Tibial nerve (tissue), 4 donors: ENCODE results near the gene UTP3. TPM values are rescaled to one million over a fixed set of nuclear protein-coding genes. Genes with fewer than 3 reads are reported as not detected.

Experiments used
- DNase-seq, 2 donors: peaks; one replicate each; pipeline ENCODE4 v3.0.0-alpha.2; 2019; ENCODE audit warnings: low spot score in 2 of 2
- H3K27ac ChIP-seq, 4 donors: fragments of 200-600 bp; sonication (generic) in 3 of 4; one replicate each; pipeline ENCODE4 v1.5.1; 2017 to 2019; ENCODE audit warnings: mild to moderate bottlenecking in 1 of 4
- H3K27me3 ChIP-seq, 2 donors: fragments of 200-600 bp; sonication (generic) in 1 of 2; one replicate each; pipeline versions ENCODE4 v1.5.1 to v1.6.0; 2017 to 2019
- H3K36me3 ChIP-seq, 3 donors: fragments of 200-600 bp; sonication (generic); one replicate each; pipeline ENCODE4 v1.5.1; 2018 to 2019
- H3K4me1 ChIP-seq, 4 donors: fragments of 200-600 bp; sonication (generic) in 3 of 4; one replicate each; pipeline ENCODE4 v1.5.1; 2017 to 2019
- H3K4me3 ChIP-seq, 4 donors: fragments of 200-600 bp; sonication (generic) in 3 of 4; one replicate each; pipeline ENCODE4 v1.5.1; 2017 to 2019; ENCODE audit warnings: mild to moderate bottlenecking in 1 of 4, moderate library complexity in 1 of 4
- H3K9me3 ChIP-seq, 4 donors: fragments of 200-600 bp; sonication (generic) in 3 of 4; one replicate each; pipeline ENCODE4 v1.5.1; 2017 to 2019
- EP300 ChIP-seq, 2 donors: sonication (generic); formaldehyde crosslinking; IDR thresholded peaks; one replicate each; pipeline ENCODE4 v1.6.1; 2017; ENCODE audit warnings: antibody characterized with exemption in 2 of 2, mild to moderate bottlenecking in 1 of 2
- POLR2A ChIP-seq, 2 donors: fragments of 450-650 bp; IDR thresholded peaks; one replicate each; pipeline ENCODE4 v1.6.1; 2017; ENCODE audit warnings: antibody characterized with exemption in 2 of 2, mild to moderate bottlenecking in 2 of 2, moderate library complexity in 2 of 2
- WGBS, 2 donors: methylation state at CpG; one replicate each; pipeline ENCODE4 v1.1.5; 2018; 5-methylcytosine and 5-hydroxymethylcytosine counted together
- total RNA-seq, 4 donors: library from RNA; depleted of rRNA; stranded (reverse); fragments of >200 nt; gene quantifications; one replicate each; pipeline ENCODE4 v1.1.0, GENCODE V29; 2016
- TF ChIP-seq, protein P1 (sequence below), 5 experiments: fragments of 200-600 bp in 3 of 5; fragments of 450-650 bp in 2 of 5; sonication (generic) in 3 of 5; IDR thresholded peaks; one replicate each; pipeline ENCODE4 v1.5.1; 2016 to 2019; ENCODE audit warnings: antibody characterized with exemption in 5 of 5, mild to moderate bottlenecking in 3 of 5, moderate library complexity in 2 of 5

UTP3 gene
- total RNA-seq, 4 donors from 2014 or later, result 14.3 to 19.4 (median 17.0) TPM

DNA sequence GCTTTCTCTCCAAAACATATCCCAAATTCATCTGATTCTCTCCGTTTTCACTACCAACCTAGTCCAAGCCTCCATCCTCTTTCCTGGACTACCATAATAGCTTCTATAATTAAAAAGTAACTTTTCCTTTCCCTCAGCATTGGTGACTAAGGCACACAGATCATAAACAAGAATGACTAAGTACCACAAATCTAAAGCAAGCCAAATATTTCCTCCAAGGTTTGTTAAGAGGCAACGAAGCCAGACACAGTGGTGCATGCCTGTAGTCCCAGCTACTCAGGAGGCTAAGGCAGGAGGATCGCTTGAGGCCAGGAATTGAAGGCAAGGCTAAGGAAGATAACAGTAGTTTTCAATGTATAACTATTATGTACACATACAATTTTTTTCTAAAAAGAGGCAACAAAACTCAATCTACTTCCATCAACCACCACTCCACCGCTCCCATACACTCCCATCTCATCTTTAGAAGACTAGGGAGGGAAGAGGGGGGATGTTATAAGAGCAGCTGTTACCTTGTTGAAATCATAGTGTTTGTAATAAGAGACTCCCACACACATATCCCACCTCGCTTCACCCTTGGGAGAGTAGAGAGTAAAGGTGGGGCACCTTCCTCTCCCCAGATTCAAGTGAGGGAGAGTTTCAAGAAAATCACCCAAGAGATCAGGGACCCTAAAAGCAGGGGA lies 17.9 kb upstream of the UTP3 start:
- Histone ChIP-seq H3K4me3 (no peak overlapping the region), H3K36me3 (no peaks in the 10 kb centered on the region), H3K9me3 (no peaks in the 10 kb centered on the region), H3K4me1 (no peaks in the 10 kb centered on the region), H3K27ac (no peak overlapping the region), H3K27me3 (no peaks in the 10 kb centered on the region)
- WGBS, 2 donors, result 83 to 88% methylated on average over 5 of the region's 5 CpGs
- no peak for DNase-seq
- TF ChIP-seq EP300 (IDR thresholded peaks at IDR 0.05) (no peak), POLR2A (IDR thresholded peaks at IDR 0.05) (no peak)
- TF ChIP-seq, protein P1, sequence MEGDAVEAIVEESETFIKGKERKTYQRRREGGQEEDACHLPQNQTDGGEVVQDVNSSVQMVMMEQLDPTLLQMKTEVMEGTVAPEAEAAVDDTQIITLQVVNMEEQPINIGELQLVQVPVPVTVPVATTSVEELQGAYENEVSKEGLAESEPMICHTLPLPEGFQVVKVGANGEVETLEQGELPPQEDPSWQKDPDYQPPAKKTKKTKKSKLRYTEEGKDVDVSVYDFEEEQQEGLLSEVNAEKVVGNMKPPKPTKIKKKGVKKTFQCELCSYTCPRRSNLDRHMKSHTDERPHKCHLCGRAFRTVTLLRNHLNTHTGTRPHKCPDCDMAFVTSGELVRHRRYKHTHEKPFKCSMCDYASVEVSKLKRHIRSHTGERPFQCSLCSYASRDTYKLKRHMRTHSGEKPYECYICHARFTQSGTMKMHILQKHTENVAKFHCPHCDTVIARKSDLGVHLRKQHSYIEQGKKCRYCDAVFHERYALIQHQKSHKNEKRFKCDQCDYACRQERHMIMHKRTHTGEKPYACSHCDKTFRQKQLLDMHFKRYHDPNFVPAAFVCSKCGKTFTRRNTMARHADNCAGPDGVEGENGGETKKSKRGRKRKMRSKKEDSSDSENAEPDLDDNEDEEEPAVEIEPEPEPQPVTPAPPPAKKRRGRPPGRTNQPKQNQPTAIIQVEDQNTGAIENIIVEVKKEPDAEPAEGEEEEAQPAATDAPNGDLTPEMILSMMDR (IDR thresholded peaks at IDR 0.05), result no peak

DNA sequence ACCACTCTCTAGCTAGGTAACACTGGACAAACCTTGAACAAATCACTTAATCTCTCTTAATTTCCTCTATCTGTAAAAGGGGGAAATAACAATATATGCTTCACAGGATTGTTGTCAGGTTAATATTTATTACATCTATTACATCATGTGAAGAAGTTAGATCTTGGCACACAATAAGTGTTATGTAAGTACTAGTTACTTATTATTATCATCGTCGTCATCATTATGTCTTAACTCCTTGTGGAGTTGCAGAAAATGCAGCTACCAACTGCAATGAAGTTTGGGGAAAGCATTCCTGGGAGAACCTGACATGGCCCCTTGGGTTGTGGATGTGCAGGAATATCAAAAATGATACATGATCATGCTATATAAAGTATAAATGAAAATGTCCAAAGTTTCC lies 17.2 kb upstream of the UTP3 start:
- no peak for TF ChIP-seq EP300 (IDR thresholded peaks at IDR 0.05)
- no peak for TF ChIP-seq POLR2A (IDR thresholded peaks at IDR 0.05)
- TF ChIP-seq, protein P1 (IDR thresholded peaks at IDR 0.05), result no peak
- Histone ChIP-seq H3K36me3 (no peaks in the 10 kb centered on the region), H3K27me3 (no peaks in the 10 kb centered on the region), H3K4me1 (no peaks in the 10 kb centered on the region), H3K4me3 (no peak overlapping the region), H3K9me3 (no peaks in the 10 kb centered on the region), H3K27ac (no peak overlapping the region)
- WGBS, 2 donors, result 68 to 76% methylated on average over 2 of the region's 2 CpGs
- no peak for DNase-seq

DNA sequence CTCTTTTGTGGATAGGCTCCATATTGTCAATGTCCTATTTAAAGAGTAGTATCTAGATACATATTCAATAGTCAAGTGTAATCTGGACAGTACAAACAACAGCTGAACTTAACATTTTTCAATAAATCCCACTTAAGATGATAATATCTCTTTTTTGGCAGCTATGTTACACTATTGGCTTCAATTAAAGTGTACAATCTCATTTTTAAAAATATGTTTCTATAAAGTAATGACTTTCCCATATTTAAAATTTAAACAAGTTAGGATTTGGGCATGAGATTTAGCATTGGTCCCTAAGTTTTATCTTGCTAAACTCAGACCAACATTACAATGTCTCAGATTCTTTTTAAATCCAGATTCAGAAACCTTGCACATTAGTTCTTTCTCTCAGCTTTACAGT lies 14.1 kb upstream of the UTP3 start:
- no peak overlapping the region for H3K27ac ChIP-seq
- H3K9me3 ChIP-seq, result no peaks in the 10 kb centered on the region
- no peaks in the 10 kb centered on the region for H3K4me1 ChIP-seq
- no peak overlapping the region for H3K4me3 ChIP-seq
- H3K36me3 ChIP-seq, result no peaks in the 10 kb centered on the region
- H3K27me3 ChIP-seq, result no peaks in the 10 kb centered on the region
- DNase-seq, result no peak
- TF ChIP-seq, protein P1 (IDR thresholded peaks at IDR 0.05), result no peak
- TF ChIP-seq POLR2A (IDR thresholded peaks at IDR 0.05), result no peak
- TF ChIP-seq EP300 (IDR thresholded peaks at IDR 0.05), result no peak

DNA sequence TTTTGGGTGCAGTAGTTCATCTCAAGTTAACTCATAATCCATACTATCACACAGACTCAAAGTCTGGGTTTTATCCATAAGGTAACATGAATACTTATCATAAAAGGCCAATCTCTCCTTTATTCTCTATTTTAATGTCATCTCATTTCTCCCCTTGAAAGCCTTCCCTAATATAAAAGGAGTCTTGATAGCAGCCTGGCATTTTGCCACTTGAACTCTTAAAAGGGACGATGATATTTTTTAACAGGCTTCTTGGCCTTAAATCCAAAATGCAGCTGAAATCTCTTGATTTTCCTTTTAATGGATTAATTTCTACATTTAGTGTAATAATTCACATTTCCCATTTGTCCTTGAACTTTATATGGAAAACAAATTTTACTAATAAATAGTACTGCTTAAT lies 13.6 kb upstream of the UTP3 start:
- no peak for DNase-seq
- no peaks in the 10 kb centered on the region for H3K4me1 ChIP-seq
- WGBS, 2 donors, result 38 to 42% methylated on average over 1 of the region's 1 CpG
- H3K27me3 ChIP-seq, result no peaks in the 10 kb centered on the region
- no peak for TF ChIP-seq POLR2A (IDR thresholded peaks at IDR 0.05)
- TF ChIP-seq, protein P1 (IDR thresholded peaks at IDR 0.05), result no peak
- no peak for TF ChIP-seq EP300 (IDR thresholded peaks at IDR 0.05)
- H3K9me3 ChIP-seq, result no peaks in the 10 kb centered on the region
- H3K4me3 ChIP-seq, result no peak overlapping the region
- H3K36me3 ChIP-seq, result no peaks in the 10 kb centered on the region
- no peak overlapping the region for H3K27ac ChIP-seq

DNA sequence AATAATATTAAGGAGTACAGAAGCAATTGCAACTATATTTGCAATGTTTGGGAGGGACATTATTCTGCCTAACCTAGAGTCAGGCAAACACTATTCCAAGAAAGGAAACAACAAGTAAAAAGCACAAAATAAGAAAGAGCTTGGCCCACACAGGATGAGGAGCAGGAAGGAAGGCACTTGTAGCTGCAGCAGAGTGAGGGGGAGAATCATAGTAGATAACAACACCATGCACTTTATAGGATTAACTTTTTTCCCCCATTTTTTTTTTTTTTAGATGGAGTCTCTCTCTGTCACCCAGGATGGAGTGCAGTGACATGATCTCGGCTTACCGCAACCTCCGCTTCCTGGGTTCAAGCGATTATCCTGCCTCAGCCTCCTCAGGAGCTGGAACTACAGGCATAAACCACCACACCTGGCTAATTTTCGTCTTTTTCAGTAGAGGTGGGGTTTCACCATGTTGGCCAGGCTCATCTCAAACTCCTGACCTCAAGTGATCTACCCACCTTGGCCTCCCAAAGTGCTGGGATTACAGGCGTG lies 11.7 kb upstream of the UTP3 start:
- WGBS, 2 donors, result 87 to 90% methylated on average over 6 of the region's 6 CpGs
- no peak overlapping the region for H3K27ac ChIP-seq
- TF ChIP-seq POLR2A (IDR thresholded peaks at IDR 0.05) (no peak), EP300 (IDR thresholded peaks at IDR 0.05) (no peak)
- H3K4me1 ChIP-seq, result no peaks in the 10 kb centered on the region
- no peak overlapping the region for H3K4me3 ChIP-seq
- no peaks in the 10 kb centered on the region for H3K9me3 ChIP-seq
- H3K36me3 ChIP-seq, result no peaks in the 10 kb centered on the region
- H3K27me3 ChIP-seq, result no peaks in the 10 kb centered on the region
- DNase-seq, result no peak
